Astrocyte of the spinal cord (primary cell): ENCODE results near the gene REXO2.

ENCODE experiments used
- DNase-seq: peaks from one replicate; pipeline ENCODE4 v3.0.0; 2011; ENCODE audit warnings: low read depth, low spot score
- H3K4me3 ChIP-seq: 2 replicates; pipeline ENCODE4 v1.5.1; 2011; ENCODE audit warnings: low read depth, mild to moderate bottlenecking, low read length, moderate library complexity
- CTCF ChIP-seq: IDR thresholded peaks from 2 replicates; pipeline ENCODE4 v1.5.1; 2012; ENCODE audit warnings: low read depth, mild to moderate bottlenecking, low read length, inconsistent platforms
- in situ Hi-C: cut with HindIII; loops from 2 replicates; pipeline ENCODE4 v1.10.0; 2017; ENCODE audit warnings: low sequenced_read_pairs

The REXO2 gene

GRCh38 chr11:114399490-114400215 lies 39.6 kb upstream of the REXO2 start:
- no peak for DNase-seq
- in situ Hi-C loops = no loop called here
- no peak for TF ChIP-seq CTCF
- H3K4me3 ChIP-seq = peak overlapping the region; percentile 96

GRCh38 chr11:114400216-114400914 lies 38.9 kb upstream of the REXO2 start, which contains the start of the genes C11orf71 and RBM7:
Gene C11orf71, minus strand, starts transcription at chr11:114400511. Its CDS starts 180 bp downstream, at chr11:114400331.
Gene RBM7, plus strand, starts transcription at chr11:114400666. Its CDS starts 6 bp downstream, at chr11:114400672.
- H3K4me3 ChIP-seq = peak within 1 kb of the TSS; percentile 96
- DNase-seq = peak; percentile 99
- in situ Hi-C loops = no loop called here
- TF ChIP-seq CTCF = no peak

GRCh38 chr11:114400915-114401223 lies 38.4 kb upstream of the REXO2 start:
- in situ Hi-C loops = no loop called here
- DNase-seq = no peak
- H3K4me3 ChIP-seq = peak overlapping the region; percentile 96
- no peak for TF ChIP-seq CTCF

GRCh38 chr11:114401311-114401710 lies 38.0 kb upstream of the REXO2 start:
- peak overlapping the region; percentile 96 for H3K4me3 ChIP-seq
- no peak for TF ChIP-seq CTCF
- in situ Hi-C loops = no loop called here
- peak; percentile 15 for DNase-seq

- no peak for DNase-seq
- no peak overlapping the region for H3K4me3 ChIP-seq
- TF ChIP-seq CTCF = no peak
- in situ Hi-C loops = no loop called here
Measured at GRCh38 chr11:114412946-114413345, 26.3 kb upstream of the REXO2 start.

GRCh38 chr11:114413958-114414357 lies 25.3 kb upstream of the REXO2 start:
- H3K4me3 ChIP-seq = no peak overlapping the region
- no peak for DNase-seq
- no peak for TF ChIP-seq CTCF
- in situ Hi-C loops = no loop called here
